ENCODE data around the gene TUT4.

DNA sequence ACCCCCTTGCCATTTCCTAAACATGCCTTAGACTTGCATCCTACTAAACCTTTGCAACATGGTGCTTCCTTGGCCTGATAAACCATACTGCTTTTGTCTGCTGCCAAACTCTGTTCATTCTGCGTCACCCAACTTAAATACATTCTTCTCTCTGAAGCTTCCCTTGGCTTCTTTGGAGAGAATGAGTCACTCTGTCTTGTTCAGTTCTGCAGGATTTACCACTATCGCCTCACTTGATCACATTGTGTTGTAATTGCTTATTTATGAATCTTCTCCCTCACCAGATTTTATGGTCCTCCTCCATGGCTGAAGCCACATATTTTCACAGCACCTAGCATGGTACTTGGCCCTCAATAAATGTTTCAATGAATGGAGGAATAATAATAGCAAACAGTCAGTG lies 21.7 kb upstream of the TUT4 start:
- TF ChIP-seq, protein P1, sequence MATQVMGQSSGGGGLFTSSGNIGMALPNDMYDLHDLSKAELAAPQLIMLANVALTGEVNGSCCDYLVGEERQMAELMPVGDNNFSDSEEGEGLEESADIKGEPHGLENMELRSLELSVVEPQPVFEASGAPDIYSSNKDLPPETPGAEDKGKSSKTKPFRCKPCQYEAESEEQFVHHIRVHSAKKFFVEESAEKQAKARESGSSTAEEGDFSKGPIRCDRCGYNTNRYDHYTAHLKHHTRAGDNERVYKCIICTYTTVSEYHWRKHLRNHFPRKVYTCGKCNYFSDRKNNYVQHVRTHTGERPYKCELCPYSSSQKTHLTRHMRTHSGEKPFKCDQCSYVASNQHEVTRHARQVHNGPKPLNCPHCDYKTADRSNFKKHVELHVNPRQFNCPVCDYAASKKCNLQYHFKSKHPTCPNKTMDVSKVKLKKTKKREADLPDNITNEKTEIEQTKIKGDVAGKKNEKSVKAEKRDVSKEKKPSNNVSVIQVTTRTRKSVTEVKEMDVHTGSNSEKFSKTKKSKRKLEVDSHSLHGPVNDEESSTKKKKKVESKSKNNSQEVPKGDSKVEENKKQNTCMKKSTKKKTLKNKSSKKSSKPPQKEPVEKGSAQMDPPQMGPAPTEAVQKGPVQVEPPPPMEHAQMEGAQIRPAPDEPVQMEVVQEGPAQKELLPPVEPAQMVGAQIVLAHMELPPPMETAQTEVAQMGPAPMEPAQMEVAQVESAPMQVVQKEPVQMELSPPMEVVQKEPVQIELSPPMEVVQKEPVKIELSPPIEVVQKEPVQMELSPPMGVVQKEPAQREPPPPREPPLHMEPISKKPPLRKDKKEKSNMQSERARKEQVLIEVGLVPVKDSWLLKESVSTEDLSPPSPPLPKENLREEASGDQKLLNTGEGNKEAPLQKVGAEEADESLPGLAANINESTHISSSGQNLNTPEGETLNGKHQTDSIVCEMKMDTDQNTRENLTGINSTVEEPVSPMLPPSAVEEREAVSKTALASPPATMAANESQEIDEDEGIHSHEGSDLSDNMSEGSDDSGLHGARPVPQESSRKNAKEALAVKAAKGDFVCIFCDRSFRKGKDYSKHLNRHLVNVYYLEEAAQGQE (IDR thresholded peaks at IDR 0.05; ENCODE audit: insufficient read depth in 1 of 2, low read depth in 2 of 2, low read length in 2 of 2) = no peak
- no peak; the same call in 1 of the 2 replicates for TF ChIP-seq TAF1 (IDR thresholded peaks at IDR 0.05; ENCODE audit: borderline replicate concordance, insufficient read depth, low read length)
- no peak for TF ChIP-seq POLR2AphosphoS5 (IDR thresholded peaks at IDR 0.05; ENCODE audit: low read depth, low read length)

Data from PFSK-1 (cell line).